Measurements from ENCODE around the gene NEDD8. TPM values are rescaled to one million over a fixed set of nuclear protein-coding genes. Genes with fewer than 3 reads are reported as not detected.
"Not testable (repeated sequence)": the region's sequence is repeated elsewhere in the genome, so short reads cannot be mapped to it uniquely, and the experiment has no call there.

Gene NEDD8
- total and polyA plus RNA-seq, 2 of the 4 experiments (the other 2 are of a cell fraction) = 167 to 375 TPM

DNA sequence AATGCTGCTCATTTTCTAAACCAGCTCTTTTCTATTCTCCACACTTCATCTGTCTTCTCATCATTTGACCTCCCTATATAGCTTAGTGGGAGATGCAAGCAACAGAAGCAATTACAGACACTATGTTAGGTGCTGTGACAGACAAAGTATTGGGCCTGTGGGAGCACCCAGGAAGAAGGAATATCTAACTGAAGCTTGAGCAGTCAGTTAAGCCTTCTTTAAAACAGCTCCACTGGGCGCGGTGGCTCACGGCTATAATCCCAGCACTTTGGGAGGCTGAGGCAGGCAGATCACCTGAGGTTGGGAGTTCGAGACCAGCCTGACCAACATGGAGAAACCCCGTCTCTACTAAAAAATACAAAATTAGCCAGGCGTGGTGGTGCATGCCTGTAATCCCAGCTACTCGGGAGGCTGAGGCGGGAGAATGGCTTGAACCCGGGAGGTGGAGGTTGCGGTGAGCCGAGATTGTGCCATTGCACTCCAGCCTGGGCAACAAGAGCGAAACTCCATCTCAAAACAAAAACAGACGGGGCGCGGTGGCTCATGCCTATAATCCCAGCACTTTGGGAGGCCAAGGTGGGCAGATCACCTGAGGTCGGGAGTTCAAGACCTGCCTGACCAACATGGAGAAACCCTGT, 28.8 kb downstream of the NEDD8 start:
- H2BK20ac ChIP-seq (ENCODE audit: low read depth, low read length); H2AK5ac ChIP-seq (ENCODE audit: low read depth, low read length); H2BK5ac ChIP-seq (ENCODE audit: low read depth, low read length, poor library complexity, severe bottlenecking); POLR2A ChIA-PET (ENCODE audit: unreplicated experiment); H4K20me1 ChIP-seq (ENCODE audit: insufficient read depth, low read length); dilution Hi-C loops (cut with HindIII; ENCODE audit: low sequenced_read_pairs, unreplicated experiment); H3K56ac ChIP-seq (ENCODE audit: extremely low read depth, insufficient read depth, low read length); H3K14ac ChIP-seq (replicated peaks; ENCODE audit: low read depth, low read length); H2AK9ac ChIP-seq (replicated peaks; ENCODE audit: low read depth, low read length, poor library complexity); H3K4me3 ChIP-seq (ENCODE audit: insufficient read depth, low read depth, low read length); H4K91ac ChIP-seq (ENCODE audit: insufficient read depth, low read depth, low read length); H3K9ac ChIP-seq (ENCODE audit: low read depth, low read length); in situ Hi-C loops (cut with MboI; ENCODE audit: low sequenced_read_pairs); H2BK15ac ChIP-seq (ENCODE audit: low read depth, low read length); intact Hi-C loops (cut with micrococcal nuclease); H3K4me1 ChIP-seq (ENCODE audit: control insufficient read depth, insufficient read depth, low read length); H3K9me1 ChIP-seq (ENCODE audit: insufficient read depth, low read length); H3K9me3 ChIP-seq (ENCODE audit: control insufficient read depth, insufficient read depth, low read length); H3K4ac ChIP-seq (ENCODE audit: low read depth, low read length); H4K8ac ChIP-seq (ENCODE audit: low read depth in 2 of 2, low read length in 2 of 2); H4K5ac ChIP-seq (ENCODE audit: low read depth, low read length); H2AFZ ChIP-seq (replicated peaks; ENCODE audit: low read length, poor library complexity); H3K23ac ChIP-seq (ENCODE audit: low read depth, low read length); H3K18ac ChIP-seq (ENCODE audit: low read depth, low read length); BruUV-seq (replicated peaks); H3K27ac ChIP-seq (ENCODE audit: insufficient read depth, low read length); H3K27me3 ChIP-seq (ENCODE audit: control insufficient read depth, insufficient read depth, low read length); ATAC-seq (ENCODE audit: low read depth); H2BK120ac ChIP-seq (ENCODE audit: low read depth, low read length); DNase-seq; H3K4me2 ChIP-seq (ENCODE audit: low read depth, low read length): not testable (repeated sequence)
- CTCF ChIA-PET = interaction anchor here (0.6 kb wide), 1 partner anchor 105 kb away, joined by 6 read pairs; no protein-coding TSS in a partner anchor
- Histone ChIP-seq H3K79me1 (ENCODE audit: low read depth in 1 of 2, low read length in 2 of 2) (peaks cover 10 to 36% of the 10 kb centered on the region in 2 experiments), H3K36me3 (ENCODE audit: control insufficient read depth, insufficient read depth, low read length) (peaks cover 37% of the 10 kb centered on the region)
- WGBS, 2 experiments (ENCODE audit: extremely low coverage in 2 of 2, insufficient read length in 1 of 2) = no CpG with 5 or more reads among the region's 16 CpGs

- BruUV-seq (replicated peaks); H4K5ac ChIP-seq (ENCODE audit: low read depth, low read length); H3K9me1 ChIP-seq (ENCODE audit: insufficient read depth, low read length); H3K4ac ChIP-seq (ENCODE audit: low read depth, low read length); H3K18ac ChIP-seq (ENCODE audit: low read depth, low read length); H3K23ac ChIP-seq (ENCODE audit: low read depth, low read length); H3K9me3 ChIP-seq (ENCODE audit: control insufficient read depth, insufficient read depth, low read length); H3K56ac ChIP-seq (ENCODE audit: extremely low read depth, insufficient read depth, low read length); H3K9ac ChIP-seq (ENCODE audit: low read depth, low read length); H3K27me3 ChIP-seq (ENCODE audit: control insufficient read depth, insufficient read depth, low read length); H3K14ac ChIP-seq (replicated peaks; ENCODE audit: low read depth, low read length); H4K20me1 ChIP-seq (ENCODE audit: insufficient read depth, low read length); POLR2A ChIA-PET (ENCODE audit: unreplicated experiment); ATAC-seq (ENCODE audit: low read depth); CTCF ChIA-PET; dilution Hi-C loops (cut with HindIII; ENCODE audit: low sequenced_read_pairs, unreplicated experiment); H2BK5ac ChIP-seq (ENCODE audit: low read depth, low read length, poor library complexity, severe bottlenecking); H3K4me3 ChIP-seq (ENCODE audit: insufficient read depth, low read depth, low read length); H4K8ac ChIP-seq (ENCODE audit: low read depth in 2 of 2, low read length in 2 of 2); H4K91ac ChIP-seq (ENCODE audit: insufficient read depth, low read depth, low read length); in situ Hi-C loops (cut with MboI; ENCODE audit: low sequenced_read_pairs); H2BK120ac ChIP-seq (ENCODE audit: low read depth, low read length); H3K27ac ChIP-seq (ENCODE audit: insufficient read depth, low read length); H2AK9ac ChIP-seq (replicated peaks; ENCODE audit: low read depth, low read length, poor library complexity); H2AFZ ChIP-seq (replicated peaks; ENCODE audit: low read length, poor library complexity); intact Hi-C loops (cut with micrococcal nuclease); H2AK5ac ChIP-seq (ENCODE audit: low read depth, low read length); H3K4me1 ChIP-seq (ENCODE audit: control insufficient read depth, insufficient read depth, low read length); DNase-seq; H2BK20ac ChIP-seq (ENCODE audit: low read depth, low read length); H3K4me2 ChIP-seq (ENCODE audit: low read depth, low read length); H2BK15ac ChIP-seq (ENCODE audit: low read depth, low read length): not testable (repeated sequence)
- peaks cover 10 to 30% of the 10 kb centered on the region in 2 experiments for H3K79me1 ChIP-seq (ENCODE audit: low read depth in 1 of 2, low read length in 2 of 2)
- H3K36me3 ChIP-seq (ENCODE audit: control insufficient read depth, insufficient read depth, low read length) = peaks cover 32% of the 10 kb centered on the region
- 100% methylated on average over 4 of the region's 8 CpGs; no CpG with 5 or more reads in 1 of the 2 experiments for WGBS, 2 experiments (ENCODE audit: extremely low coverage in 2 of 2, insufficient read length in 1 of 2)
These were observed 29.6 kb downstream of the NEDD8 start for GRCh38 chr14:24202538-24202937.

Measured in IMR-90 (cell line).